Spleen (tissue), 7 donors: ENCODE results near the gene WWTR1.

ENCODE experiments used
- CTCF ChIP-seq, 11 experiments: fragments of 200-600 bp in 7 of 11; fragments of 450-650 bp in 4 of 11; sonication (generic) in 4 of 11; IDR thresholded peaks in 8 of 11; conservative IDR thresholded peaks in 3 of 11; 1 replicate in 7 of 11; 2 replicates in 4 of 11; pipeline versions ENCODE4 v1.4.0 to v1.8.0; 2016 to 2021; ENCODE audit warnings: antibody characterized with exemption in 11 of 11, inconsistent platforms in 4 of 11, mild to moderate bottlenecking in 1 of 11
- POLR2A ChIP-seq, 3 donors: fragments of 450-650 bp; IDR thresholded peaks; one replicate each; pipeline ENCODE4 v1.5.1; 2017; ENCODE audit warnings: antibody characterized with exemption in 3 of 3, mild to moderate bottlenecking in 1 of 3
- donor health status: DM: no; HTN: no; CAD: no; lungs with moderate emphysema.
- donor health status: DM: no; HTN: no; CAD: no.
- donor health status: DM: no; HTN: no; CAD: no.

- TF ChIP-seq CTCF (IDR thresholded peaks at IDR 0.05 in 8 of 11, conservative IDR thresholded peaks at IDR 0.05 in 3 of 11) (no peak), POLR2A (IDR thresholded peaks at IDR 0.05) (no peak)
These were observed 9.3 kb downstream of the WWTR1 start for GRCh38 chr3:149648525-149648924.
